Measurements from ENCODE around the gene ITSN1.

GRCh38 chr21:33924766-33925100 lies 282.4 kb downstream of the ITSN1 start:
- TF ChIP-seq CTCF (IDR thresholded peaks at IDR 0.05; ENCODE audit: poor library complexity, severe bottlenecking) (no peak), EZH2 (IDR thresholded peaks at IDR 0.05; ENCODE audit: borderline replicate concordance, insufficient read depth, low read length, poor library complexity, severe bottlenecking) (no peak), TAF1 (IDR thresholded peaks at IDR 0.05; ENCODE audit: low read depth) (no peak), MXI1 (conservative IDR thresholded peaks at IDR 0.05; ENCODE audit: poor library complexity, severe bottlenecking) (no peak)
